GM12878 (cell line): ENCODE measurements around the gene ADARB1. TPM values are rescaled to one million over a fixed set of nuclear protein-coding genes. Genes with fewer than 3 reads are reported as not detected.

Experiments
- ATAC-seq: fragments of 200-7000 bp; cut with Tn5 transposase; 3 replicates; pipeline ENCODE4 v1.9.1; 2020; ENCODE audit warnings: mild to moderate bottlenecking, moderate library complexity
- BruUV-seq: library from RNA; stranded (reverse); fragments of 400-500 nt; replicated peaks from 2 replicates; lab custom pipeline; 2021; lab: Mats Ljungman, UMichigan
- CTCF ChIA-PET: fragments of 300-600 bp; sonication (Branson Sonifier 250); formaldehyde crosslinking; extraction: SDS; loops from one replicate; lab custom pipeline; 2021; ENCODE audit warnings: inconsistent platforms; lab: Yijun Ruan, JAX
- POLR2A ChIA-PET: fragments of 350-600 bp; formaldehyde crosslinking; extraction: SDS; loops from one replicate; lab custom pipeline; 2021; ENCODE audit warnings: inconsistent platforms; lab: Charles Lee
- RAD21 ChIA-PET: fragments of 300-600 bp; sonication (Branson Sonifier 250); formaldehyde crosslinking; loops from one replicate; lab custom pipeline; 2023; ENCODE audit warnings: antibody characterized with exemption; ENCODE audit not compliant: unreplicated experiment; lab: Charles Lee
- SMC1A ChIA-PET: fragments of 300-600 bp; sonication (Branson Sonifier 250); formaldehyde crosslinking; loops from one replicate; lab custom pipeline; 2023; ENCODE audit not compliant: unreplicated experiment, uncharacterized antibody; lab: Charles Lee
- DNase-seq: peaks from one replicate; pipeline ENCODE4 v3.0.0-alpha.2; 2011; ENCODE audit warnings: low read depth, low spot score
- FAIRE-seq: peaks from 3 replicates; lab custom pipeline; 2011; peaks lifted over from hg19 to GRCh38; lab: Jason Lieb, UNC
- H2AFZ ChIP-seq: 2 replicates; pipeline ENCODE4 v1.6.0; 2011; ENCODE audit warnings: low read depth, low read length, control low read depth; ENCODE audit not compliant: control insufficient read depth
- H3K27ac ChIP-seq: 2 replicates; pipeline ENCODE4 v1.5.1; 2011; ENCODE audit warnings: control low read depth; ENCODE audit not compliant: control insufficient read depth, insufficient read depth
- H3K27me3 ChIP-seq, 2 experiments: replicated peaks in 1 of 2; 2 replicates each; pipeline versions ENCODE4 v1.6.0 to v1.6.1; 2011; ENCODE audit warnings: low read length in 1 of 2; ENCODE audit not compliant: control insufficient read depth in 2 of 2, insufficient read depth in 2 of 2
- H3K36me3 ChIP-seq, 2 experiments: 2 replicates each; pipeline ENCODE4 v1.5.1; 2011; ENCODE audit warnings: low read length in 1 of 2; ENCODE audit not compliant: control insufficient read depth in 2 of 2, insufficient read depth in 2 of 2
- H3K4me1 ChIP-seq: 2 replicates; pipeline ENCODE4 v1.6.1; 2011; ENCODE audit warnings: mild to moderate bottlenecking, low read length, moderate library complexity, mixed read lengths; ENCODE audit not compliant: control insufficient read depth, insufficient read depth
- H3K4me2 ChIP-seq: 2 replicates; pipeline ENCODE4 v1.6.0; 2011; ENCODE audit warnings: control low read depth; ENCODE audit not compliant: control insufficient read depth, insufficient read depth
- H3K4me3 ChIP-seq: fragments of 200-600 bp; sonication (generic); 2 replicates; pipeline ENCODE4 v1.5.1; 2016
- H3K79me2 ChIP-seq: 2 replicates; pipeline ENCODE4 v1.6.0; 2011; ENCODE audit warnings: low read length; ENCODE audit not compliant: control insufficient read depth, insufficient read depth
- H3K9ac ChIP-seq: 2 replicates; pipeline ENCODE4 v1.8.0; 2011; ENCODE audit warnings: low read length, control low read depth, mixed read lengths; ENCODE audit not compliant: control insufficient read depth, insufficient read depth
- H3K9me3 ChIP-seq: replicated peaks from 3 replicates; pipeline ENCODE4 v1.5.1; 2011; ENCODE audit warnings: mild to moderate bottlenecking, low read length; ENCODE audit not compliant: control insufficient read depth, insufficient read depth
- H4K20me1 ChIP-seq: 2 replicates; pipeline ENCODE4 v1.6.0; 2011; ENCODE audit not compliant: control insufficient read depth, insufficient read depth
- CREM ChIP-seq: IDR thresholded peaks from 2 replicates; pipeline ENCODE4 v1.6.1; 2014; ENCODE audit warnings: antibody characterized with exemption, low read depth
- E2F8 ChIP-seq: fragments of 450-650 bp; IDR thresholded peaks from 2 replicates; pipeline ENCODE4 v1.6.1; 2018; ENCODE audit warnings: mild to moderate bottlenecking, low read depth, moderate library complexity; ENCODE audit not compliant: partially characterized antibody
- EZH2 ChIP-seq: IDR thresholded peaks from 2 replicates; pipeline ENCODE4 v1.6.1; 2012; ENCODE audit warnings: low read depth, mild to moderate bottlenecking, control low read depth, inconsistent platforms, low read length, borderline replicate concordance; ENCODE audit not compliant: control insufficient read depth
- JUND ChIP-seq: IDR thresholded peaks from 2 replicates; pipeline ENCODE4 v1.6.1; 2012; ENCODE audit warnings: low read depth, mild to moderate bottlenecking, low read length, improper control_type of control experiment, moderate library complexity
- MYC ChIP-seq: IDR thresholded peaks from 2 replicates; pipeline ENCODE4 v1.6.1; 2011; ENCODE audit warnings: mild to moderate bottlenecking, low read length, moderate library complexity, inconsistent platforms; ENCODE audit not compliant: insufficient read depth, insufficient replicate concordance, insufficient read length, severe bottlenecking
- NFIC ChIP-seq: IDR thresholded peaks from 2 replicates; pipeline ENCODE4 v1.6.1; 2012; ENCODE audit warnings: low read depth, mild to moderate bottlenecking, inconsistent platforms, low read length, moderate library complexity
- NFYB ChIP-seq: IDR thresholded peaks from 2 replicates; pipeline ENCODE4 v1.6.1; 2011; ENCODE audit warnings: low read depth, mild to moderate bottlenecking, low read length, improper control_type of control experiment, moderate library complexity; ENCODE audit not compliant: insufficient read depth
- RB1 ChIP-seq: fragments of 450-650 bp; formaldehyde crosslinking; IDR thresholded peaks from 2 replicates; pipeline ENCODE4 v1.6.1; 2017; ENCODE audit warnings: mild to moderate bottlenecking, borderline replicate concordance
- RBBP5 ChIP-seq: fragments of 200-600 bp; sonication (generic); conservative IDR thresholded peaks from 2 replicates; pipeline ENCODE4 v1.6.1; 2016
- SUZ12 ChIP-seq: fragments of 200-600 bp; sonication (generic); IDR thresholded peaks from one replicate; pipeline ENCODE4 v1.6.1; 2018; ENCODE audit warnings: antibody characterized with exemption, mild to moderate bottlenecking; ENCODE audit not compliant: unreplicated experiment
- TAF1 ChIP-seq: IDR thresholded peaks from 2 replicates; pipeline ENCODE4 v1.6.1; 2011; ENCODE audit warnings: mild to moderate bottlenecking, low read depth, low read length, borderline replicate concordance
- ZBTB33 ChIP-seq: fragments of 450-650 bp; IDR thresholded peaks from 2 replicates; pipeline ENCODE4 v1.6.1; 2017; ENCODE audit warnings: mild to moderate bottlenecking
- WGBS: methylation state at CpG from one replicate; pipeline ENCODE4 v1.1.6; 2016; ENCODE audit warnings: low lambda C conversion rate; ENCODE audit not compliant: insufficient replicate concordance, insufficient coverage; ENCODE audit errors: missing lambda C conversion rate; 5-methylcytosine and 5-hydroxymethylcytosine counted together
- in situ Hi-C: fragments of 300-500 bp; cut with MboI; formaldehyde crosslinking; loops from 9 replicates; pipeline ENCODE4 v1.14.3; 2018; ENCODE audit warnings: mixed read lengths
- intact Hi-C: fragments of 100-400 bp; cut with micrococcal nuclease; formaldehyde crosslinking; loops from one replicate; pipeline ENCODE4 v1.14.2; 2022; ENCODE audit not compliant: unreplicated experiment
- polyA plus RNA-seq, 11 experiments: library from polyadenylated mRNA; depleted of rRNA in 4 of 11; unstranded in 6 of 11; stranded (reverse) in 5 of 11; fragments of >200 nt; fragmentation: Nextera tagmentation in 4 of 11; fragmentation: Illumina TruSeq in 1 of 11; extraction: Ambion mirVana in 4 of 11; extraction: Trizol in 1 of 11; gene quantifications; 1 replicate in 1 of 11; 2 replicates in 10 of 11; pipeline versions ENCODE4 v1.2.1 to v1.2.3, GENCODE V29; 2011 to 2016; ENCODE audit warnings: inconsistent platforms in 2 of 11, missing spikeins in 2 of 11, low read depth in 1 of 11
- total RNA-seq, 4 experiments: library from RNA; depleted of rRNA in 3 of 4; stranded (reverse); fragments of >200 nt in 3 of 4; fragmentation: Illumina TruSeq in 1 of 4; extraction: Trizol in 1 of 4; gene quantifications; 2 replicates each; pipeline versions ENCODE4 v1.2.1 to v1.2.3, GENCODE V29; 2013 to 2021

Gene ADARB1
- total and polyA plus RNA-seq, 10 of the 15 experiments (the other 5 are each of a cell fraction or from before 2014, with no cell fraction given), result 5.7 to 61.7 (median 25.3) TPM

DNA sequence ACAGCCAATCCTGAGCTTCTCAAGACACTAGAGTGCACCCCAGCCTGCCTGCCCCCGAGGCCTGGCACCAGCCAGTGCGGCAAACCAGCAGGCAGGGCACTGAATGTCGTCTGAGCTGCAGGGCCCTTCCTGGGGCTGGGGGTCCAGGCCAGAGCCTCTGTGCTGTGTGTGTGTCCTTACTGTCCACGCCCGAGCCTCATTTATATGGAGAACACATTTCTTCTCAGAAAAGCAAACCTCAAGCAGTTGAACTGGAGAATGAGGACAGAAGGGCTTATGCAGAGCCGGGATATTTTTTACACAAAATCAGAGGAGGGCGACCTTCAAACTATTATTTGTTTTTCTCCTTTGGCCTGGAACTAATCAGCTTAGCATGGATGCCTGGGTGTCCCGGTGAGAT is 160.6 kb downstream of the ADARB1 start (continued):
- no peak for TF ChIP-seq E2F8
- no peak for TF ChIP-seq RBBP5
- TF ChIP-seq ZBTB33, result no peak

GRCh38 chr21:45235488-45235887 is 161.1 kb downstream of the ADARB1 start:
- DNase-seq (no peak), ATAC-seq (no peak), FAIRE-seq (no peak)
- Histone ChIP-seq H3K9ac (no peak overlapping the region), H3K27ac (no peak overlapping the region), H3K4me1 (no peaks in the 10 kb centered on the region), H3K36me3 (no peaks in the 10 kb centered on the region), H2AFZ (no peak overlapping the region), H4K20me1 (no peaks in the 10 kb centered on the region), H3K79me2 (no peaks in the 10 kb centered on the region), H3K4me2 (no peak overlapping the region), H3K9me3 (no peaks in the 10 kb centered on the region), H3K4me3 (no peak overlapping the region), H3K27me3 (no peaks in the 10 kb centered on the region)
- no TSS peak for BruUV-seq
- 21% methylated on average over 6 of the region's 6 CpGs for WGBS
- intact Hi-C loops (loop anchor here (5.0 kb wide), 1 partner anchor 93 kb away; no protein-coding TSS in a partner anchor), in situ Hi-C loops (no loop called here)
- CTCF ChIA-PET, result interaction anchor here (1.8 kb wide), 1 partner anchor 94 kb away, joined by 6 read pairs; no protein-coding TSS in a partner anchor
- RAD21 ChIA-PET, result no interaction called here
- TF ChIP-seq NFYB (no peak), NFIC (no peak), ZBTB33 (no peak), MYC (no peak), RB1 (no peak), EZH2 (no peak), CREM (no peak), JUND (no peak), SUZ12 (no peak), TAF1 (no peak)
- POLR2A ChIA-PET, result no interaction called here
- SMC1A ChIA-PET, result no interaction called here
